ENCODE measurements around the gene HRAS. TPM values are rescaled to one million over a fixed set of nuclear protein-coding genes. Genes with fewer than 3 reads are reported as not detected.

Gene HRAS
- total RNA-seq, 2 experiments from 2014 or later: 23.7 to 23.9 TPM

DNA sequence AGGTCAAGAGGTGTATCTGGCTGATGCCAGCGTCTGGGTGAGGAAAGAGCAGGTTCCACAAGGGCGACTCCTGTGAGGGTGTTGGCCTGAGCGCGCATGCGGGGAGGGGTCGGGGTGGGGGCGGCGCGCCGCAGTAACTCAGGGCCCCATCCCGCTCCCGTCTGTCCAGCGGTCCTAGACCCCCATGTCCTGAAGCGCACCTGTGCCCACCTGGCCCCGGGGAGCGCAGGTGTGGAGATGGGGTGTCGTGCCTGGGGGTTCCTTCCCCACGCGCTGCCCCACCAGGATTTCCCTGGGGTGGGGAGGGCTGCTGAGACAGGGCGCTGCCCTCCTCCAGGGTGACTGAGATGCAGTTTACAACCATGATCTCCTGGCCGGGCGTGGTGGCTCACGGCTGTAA, 49.2 kb downstream of the HRAS start:
- H3K27me3 Mint-ChIP-seq: no peaks in the 10 kb centered on the region
- no peaks in the 10 kb centered on the region for H3K4me1 Mint-ChIP-seq (ENCODE audit: low read depth)
- Histone ChIP-seq H3K4me1 (ENCODE audit: insufficient read depth, low read length) (no peaks in the 10 kb centered on the region), H3K27ac (ENCODE audit: low read depth in 1 of 2, low read length in 2 of 2) (no peak overlapping the region), H3K4me3 (ENCODE audit: low read length) (no peak overlapping the region), H3K27me3 (ENCODE audit: control insufficient read depth in 1 of 2, insufficient read depth in 2 of 2, low read length in 2 of 2) (no peaks in the 10 kb centered on the region), H3K36me3 (ENCODE audit: insufficient read depth, low read length) (no peaks in the 10 kb centered on the region), H3K9me3 (ENCODE audit: control insufficient read depth in 1 of 2, insufficient read depth in 1 of 2, low read length in 2 of 2) (peaks cover 0 to 3% of the 10 kb centered on the region in 2 experiments)
- H3K36me3 Mint-ChIP-seq (ENCODE audit: low read depth): no peaks in the 10 kb centered on the region
- ATAC-seq (ENCODE audit: poor library complexity): no peak
- intact Hi-C loops (cut with DNase I, micrococcal nuclease): no loop called here
- ChIA-PET CTCF (no interaction called here), POLR2A (no interaction called here)
- TF ChIP-seq, protein P1, sequence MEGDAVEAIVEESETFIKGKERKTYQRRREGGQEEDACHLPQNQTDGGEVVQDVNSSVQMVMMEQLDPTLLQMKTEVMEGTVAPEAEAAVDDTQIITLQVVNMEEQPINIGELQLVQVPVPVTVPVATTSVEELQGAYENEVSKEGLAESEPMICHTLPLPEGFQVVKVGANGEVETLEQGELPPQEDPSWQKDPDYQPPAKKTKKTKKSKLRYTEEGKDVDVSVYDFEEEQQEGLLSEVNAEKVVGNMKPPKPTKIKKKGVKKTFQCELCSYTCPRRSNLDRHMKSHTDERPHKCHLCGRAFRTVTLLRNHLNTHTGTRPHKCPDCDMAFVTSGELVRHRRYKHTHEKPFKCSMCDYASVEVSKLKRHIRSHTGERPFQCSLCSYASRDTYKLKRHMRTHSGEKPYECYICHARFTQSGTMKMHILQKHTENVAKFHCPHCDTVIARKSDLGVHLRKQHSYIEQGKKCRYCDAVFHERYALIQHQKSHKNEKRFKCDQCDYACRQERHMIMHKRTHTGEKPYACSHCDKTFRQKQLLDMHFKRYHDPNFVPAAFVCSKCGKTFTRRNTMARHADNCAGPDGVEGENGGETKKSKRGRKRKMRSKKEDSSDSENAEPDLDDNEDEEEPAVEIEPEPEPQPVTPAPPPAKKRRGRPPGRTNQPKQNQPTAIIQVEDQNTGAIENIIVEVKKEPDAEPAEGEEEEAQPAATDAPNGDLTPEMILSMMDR (IDR thresholded peaks at IDR 0.05): no peak
- H3K9me3 Mint-ChIP-seq: no peaks in the 10 kb centered on the region
- H3K4me3 Mint-ChIP-seq: no peak overlapping the region
- H3K27ac Mint-ChIP-seq: no peak overlapping the region
- DNase-seq: peak in 1 of 14 experiments; percentile 13

DNA sequence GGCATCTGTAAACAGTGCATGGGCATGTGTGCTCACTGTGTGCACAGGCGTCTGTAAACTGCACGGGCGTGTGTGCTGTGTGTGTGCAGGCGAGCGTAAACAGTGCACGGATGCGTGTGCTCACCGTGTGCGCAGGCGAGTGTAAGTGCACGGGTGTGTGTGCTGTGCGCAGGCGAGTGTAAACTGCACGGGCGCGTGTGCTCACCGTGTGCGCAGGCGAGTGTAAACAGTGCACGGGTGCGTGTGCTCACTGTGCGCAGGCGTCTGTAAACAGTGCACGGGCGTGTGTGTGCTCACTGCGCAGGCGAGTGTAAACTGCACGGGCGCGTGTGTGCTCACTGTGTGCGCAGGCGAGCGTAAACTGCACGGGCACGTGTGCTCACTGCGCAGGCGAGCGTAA, 50.8 kb downstream of the HRAS start:
- no peak overlapping the region for H3K27ac ChIP-seq (ENCODE audit: low read depth in 1 of 2, low read length in 2 of 2)
- intact Hi-C loops (cut with DNase I, micrococcal nuclease): no loop called here
- CTCF ChIA-PET: no interaction called here
- Mint-ChIP-seq H3K4me3 (no peak overlapping the region), H3K4me1 (ENCODE audit: low read depth) (no peaks in the 10 kb centered on the region), H3K9me3 (no peaks in the 10 kb centered on the region), H3K36me3 (ENCODE audit: low read depth) (no peaks in the 10 kb centered on the region), H3K27ac (no peak overlapping the region), H3K27me3 (no peaks in the 10 kb centered on the region)
- no peak overlapping the region for H3K4me3 ChIP-seq (ENCODE audit: low read length)
- H3K27me3 ChIP-seq (ENCODE audit: control insufficient read depth in 1 of 2, insufficient read depth in 2 of 2, low read length in 2 of 2): no peaks in the 10 kb centered on the region
- peaks cover 0 to 3% of the 10 kb centered on the region in 2 experiments for H3K9me3 ChIP-seq (ENCODE audit: control insufficient read depth in 1 of 2, insufficient read depth in 1 of 2, low read length in 2 of 2)
- H3K4me1 ChIP-seq (ENCODE audit: insufficient read depth, low read length): no peaks in the 10 kb centered on the region
- POLR2A ChIA-PET: no interaction called here
- DNase-seq: no peak
- ATAC-seq (ENCODE audit: poor library complexity): no peak
- H3K36me3 ChIP-seq (ENCODE audit: insufficient read depth, low read length): no peaks in the 10 kb centered on the region
- TF ChIP-seq, protein P1 (IDR thresholded peaks at IDR 0.05): no peak

Small RNAs within 50 kb of the gene (microRNA-seq; reads per million reads assigned to microRNA genes)
- gene MIR210 (ENCODE audit: borderline microRNAs expressed, borderline replicate concordance): 71.8 reads per million, percentile 63 among the genes with 10 or more reads in this experiment

Other genes with a start within 250 kb of the HRAS start
- 100 to 1,000 TPM; 670 to 671 TPM for gene PGGHG, start 246.4 kb downstream of the HRAS start, total RNA-seq
- gene IFITM5, start 236.1 kb downstream of the HRAS start, total RNA-seq: not detected
- gene IFITM2, start 227.8 kb downstream of the HRAS start, total RNA-seq: 100 to 1,000 TPM; 364 to 383 TPM
- 100 to 1,000 TPM; 286 to 306 TPM for gene IFITM1, start 221.5 kb downstream of the HRAS start, total RNA-seq
- gene IFITM3, start 214.7 kb downstream of the HRAS start, total RNA-seq: 10 to 100 TPM; 15.9 to 20.1 TPM
- gene B4GALNT4, start 166.1 kb downstream of the HRAS start, total RNA-seq: 1 to 10 TPM; 4.2 to 6.0 TPM
- under 1 TPM in 1 of 2 experiments, not detected in 1; 0.60 TPM for gene PKP3, start 141.4 kb downstream of the HRAS start, total RNA-seq
- gene SIGIRR, start 120.6 kb downstream of the HRAS start, total RNA-seq: 100 to 1,000 TPM; 358 to 392 TPM
- 100 to 1,000 TPM; 109 to 114 TPM for gene ANO9, start 93.6 kb downstream of the HRAS start, total RNA-seq
- gene PTDSS2, start 85.3 kb downstream of the HRAS start, total RNA-seq: 10 to 100 TPM; 15.2 to 18.4 TPM
- 100 to 1,000 TPM; 131 to 132 TPM for gene RNH1, start 28.3 kb downstream of the HRAS start, total RNA-seq
- 1 to 10 TPM; 2.4 TPM for gene LRRC56, start 2.0 kb upstream of the HRAS start, total RNA-seq
- 10 to 100 TPM in 1 of 2 experiments, 1 to 10 TPM in 1; 8.2 to 10.3 TPM for gene LMNTD2, start 25.2 kb upstream of the HRAS start, total RNA-seq
- gene RASSF7, start 25.4 kb upstream of the HRAS start, total RNA-seq: 10 to 100 TPM; 14.1 to 15.7 TPM
- 10 to 100 TPM; 37.1 to 37.6 TPM for gene PHRF1, start 40.9 kb upstream of the HRAS start, total RNA-seq
- gene IRF7, start 80.4 kb upstream of the HRAS start, total RNA-seq: 10 to 100 TPM; 36.5 to 37.7 TPM
- not detected for gene CDHR5, start 89.4 kb upstream of the HRAS start, total RNA-seq
- gene SCT, start 91.6 kb upstream of the HRAS start, total RNA-seq: not detected
- gene DRD4, start 101.7 kb upstream of the HRAS start, total RNA-seq: under 1 TPM; 0.70 to 0.82 TPM
- 10 to 100 TPM; 68.4 to 79.6 TPM for gene DEAF1, start 159.6 kb upstream of the HRAS start, total RNA-seq
- gene TMEM80, start 160.2 kb upstream of the HRAS start, total RNA-seq: 10 to 100 TPM; 21.0 to 22.0 TPM
- gene EPS8L2, start 170.7 kb upstream of the HRAS start, total RNA-seq: 1 to 10 TPM; 3.5 to 4.0 TPM
- gene TALDO1, start 211.9 kb upstream of the HRAS start, total RNA-seq: 10 to 100 TPM; 26.2 to 27.7 TPM
- gene GATD1, start 241.9 kb upstream of the HRAS start, total RNA-seq: 10 to 100 TPM; 14.7 to 16.1 TPM

Data from CD4-positive, alpha-beta T cell (primary cell).